ENCODE results near the gene DLG1.

Gene DLG1
- total RNA-seq = 96.0 to 126 (median 103) reads per million in 4 donors

DNA sequence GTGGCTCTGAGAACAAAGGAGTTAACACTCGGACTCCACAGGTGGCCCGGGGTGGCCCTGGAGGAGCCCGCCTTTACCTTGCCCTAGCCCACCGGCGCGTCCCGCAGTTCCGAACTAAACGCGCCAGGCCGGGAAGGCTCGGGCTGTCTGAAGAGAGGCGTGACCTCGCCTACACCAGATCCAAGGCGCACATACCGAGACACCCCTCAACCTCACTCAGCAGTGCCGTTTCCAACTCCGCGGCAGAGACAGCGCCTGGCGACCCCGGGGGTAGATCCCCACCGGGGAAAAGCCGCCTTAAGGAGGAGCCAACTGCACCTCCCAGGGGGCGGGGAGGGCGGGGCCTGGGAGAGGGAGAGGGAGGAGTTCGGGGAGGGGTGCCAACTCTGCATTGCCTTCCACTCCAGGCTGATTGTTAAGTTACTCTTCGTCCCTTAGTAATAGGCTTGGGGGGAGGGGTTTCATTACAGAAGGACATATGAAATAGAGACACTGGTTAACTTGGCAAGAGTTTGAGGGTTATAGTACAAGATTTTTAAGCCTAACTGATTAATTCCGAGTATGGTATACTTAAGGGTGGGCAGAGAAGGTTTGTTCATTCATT is at the start of gene DLG1:
Gene DLG1 (minus strand): TSS at position 272 of the 604 bp plus-strand sequence. CDS start 1,408 bp downstream, outside the sequence.
- DNase-seq = peak; percentile 66 to 86 (median 74)

DNA sequence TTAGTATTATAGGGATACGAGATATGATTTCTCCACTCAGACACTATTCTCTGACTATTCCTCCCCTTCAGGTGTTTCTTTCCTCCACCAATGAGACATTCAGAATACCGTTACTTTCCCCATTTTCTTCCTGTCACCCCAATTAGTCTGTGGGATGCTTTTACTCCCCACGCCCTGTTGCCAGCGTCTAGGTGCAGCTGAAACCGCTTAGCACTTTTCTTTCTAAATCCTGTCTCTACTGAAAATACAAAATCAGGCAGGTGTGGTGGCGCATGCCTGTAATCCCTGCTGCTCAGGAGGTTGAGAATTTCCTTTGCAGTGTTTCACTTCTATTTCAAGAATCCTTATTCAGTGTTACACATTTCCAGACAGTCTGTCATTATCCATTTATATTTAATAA is 49.6 kb upstream of the DLG1 start:
- no peak for DNase-seq

DNA sequence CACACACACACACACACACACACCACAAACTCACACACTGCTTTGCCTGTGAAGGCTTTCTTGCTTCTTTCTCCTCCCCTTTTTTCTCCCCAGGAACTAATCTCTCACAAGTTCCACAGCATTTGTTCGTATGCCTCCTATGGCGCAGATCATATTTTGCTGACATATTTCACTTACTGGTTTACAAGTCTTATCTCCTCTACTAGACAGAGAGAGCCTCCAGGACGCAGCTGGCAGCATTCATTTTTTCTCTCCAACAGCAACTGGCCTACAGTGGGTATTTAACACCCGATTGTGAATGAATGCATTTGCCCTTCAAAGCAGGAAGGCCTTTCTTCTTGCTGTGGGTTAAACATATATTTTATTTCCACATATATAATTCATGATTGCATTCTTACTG is 47.0 kb upstream of the DLG1 start:
- DNase-seq = no peak

DNA sequence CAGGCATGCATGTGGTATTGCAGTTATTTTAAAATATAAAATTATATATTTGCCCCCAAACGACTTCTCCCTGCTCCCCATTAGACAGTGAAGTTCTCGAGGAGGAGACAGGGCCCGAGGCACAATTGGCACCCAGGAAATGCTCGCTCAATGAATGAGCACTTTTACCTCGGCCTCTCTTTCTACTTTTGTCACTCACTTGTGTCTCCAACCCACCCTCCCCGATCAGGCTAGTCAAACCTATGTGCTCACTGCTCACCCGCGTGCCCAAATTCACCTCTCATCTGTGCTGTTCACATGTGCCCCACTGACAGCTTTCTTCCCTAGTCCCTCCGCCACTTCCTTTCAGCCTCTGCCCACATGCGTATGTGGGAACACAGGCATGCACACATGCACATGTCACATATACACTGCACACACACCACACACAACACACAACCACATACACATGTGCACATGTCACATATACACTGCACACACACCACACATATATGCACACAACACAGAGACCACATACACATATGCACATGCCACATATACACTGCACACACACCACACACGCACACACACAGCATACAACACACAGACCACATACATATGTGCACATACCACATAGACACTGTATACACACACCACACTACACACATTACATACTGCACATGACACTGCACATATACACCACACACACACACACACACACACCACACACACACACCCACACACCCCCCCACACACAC is 46.3 kb upstream of the DLG1 start:
- DNase-seq = no peak

DNA sequence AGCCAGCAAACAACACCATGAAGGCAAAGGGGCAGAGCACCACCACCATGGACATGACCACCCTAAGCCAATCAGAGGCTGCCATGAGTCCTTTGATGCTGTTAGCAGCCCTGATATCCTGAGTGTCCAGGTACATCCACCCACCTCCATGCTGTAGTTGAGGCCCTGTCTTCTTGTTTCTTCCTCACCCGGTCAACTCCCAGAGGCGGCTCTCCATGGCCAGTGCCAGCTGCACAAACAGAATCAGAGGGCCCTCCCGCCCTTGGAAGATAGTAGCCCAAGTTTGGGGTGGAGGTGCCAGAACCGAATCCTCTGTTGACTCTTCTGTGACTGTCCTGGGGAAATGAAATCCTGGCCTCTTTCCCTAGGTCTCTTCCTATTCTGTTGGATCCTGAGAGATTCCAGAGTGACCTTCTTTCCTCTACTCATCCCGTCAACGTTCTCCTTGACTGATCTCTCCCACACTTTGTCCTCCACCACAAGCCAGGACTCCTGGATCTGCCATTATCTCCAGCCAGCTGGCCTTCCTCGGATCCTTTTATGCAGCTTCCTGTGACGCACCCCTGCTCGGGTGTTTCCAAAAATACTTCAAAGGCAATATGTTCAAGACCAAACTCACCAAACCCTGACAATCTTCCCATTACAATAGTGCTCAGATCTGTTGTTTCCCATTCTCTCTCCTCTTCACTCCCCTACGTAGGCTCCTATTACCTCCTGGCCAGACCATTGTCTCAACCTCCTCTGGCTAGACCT is 45.4 kb upstream of the DLG1 start:
- DNase-seq = no peak

DNA sequence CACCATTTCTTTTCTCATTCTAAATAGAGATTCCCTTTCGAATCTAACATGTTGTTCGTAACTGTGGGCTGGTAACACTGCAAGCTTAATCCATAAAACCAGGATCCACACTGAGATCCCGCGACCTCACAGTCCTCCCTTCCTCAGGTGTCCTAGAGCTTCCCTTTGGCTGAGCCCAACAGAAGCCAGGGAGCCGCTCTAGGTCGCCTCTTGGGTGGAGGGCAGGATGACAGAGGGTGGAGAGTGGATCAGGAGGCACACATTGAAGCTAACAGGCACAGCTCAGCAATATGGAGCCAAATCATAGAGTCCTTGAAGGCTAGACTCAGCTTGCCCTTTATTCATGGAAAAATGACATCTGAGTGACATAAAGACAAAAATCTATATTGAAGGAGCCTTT is 44.7 kb upstream of the DLG1 start:
- no peak for DNase-seq

DNA sequence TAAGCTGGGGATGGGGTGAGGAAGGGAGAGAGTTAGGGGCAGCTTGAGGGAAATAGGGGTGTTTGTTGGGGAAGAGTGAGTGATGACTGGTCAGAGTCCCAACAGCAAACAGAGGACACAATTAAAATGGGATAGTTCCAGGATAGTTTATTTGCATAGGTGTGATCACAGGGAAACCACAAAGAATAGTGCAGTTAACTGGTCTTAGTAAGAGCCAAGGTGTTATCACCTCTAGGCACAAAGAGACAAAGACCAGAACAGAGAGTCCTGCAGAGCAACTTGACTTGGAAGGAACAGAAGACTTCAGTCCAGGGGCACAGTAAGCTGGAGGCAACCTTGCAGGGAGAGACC is 42.1 kb upstream of the DLG1 start:
- DNase-seq = no peak

DNA sequence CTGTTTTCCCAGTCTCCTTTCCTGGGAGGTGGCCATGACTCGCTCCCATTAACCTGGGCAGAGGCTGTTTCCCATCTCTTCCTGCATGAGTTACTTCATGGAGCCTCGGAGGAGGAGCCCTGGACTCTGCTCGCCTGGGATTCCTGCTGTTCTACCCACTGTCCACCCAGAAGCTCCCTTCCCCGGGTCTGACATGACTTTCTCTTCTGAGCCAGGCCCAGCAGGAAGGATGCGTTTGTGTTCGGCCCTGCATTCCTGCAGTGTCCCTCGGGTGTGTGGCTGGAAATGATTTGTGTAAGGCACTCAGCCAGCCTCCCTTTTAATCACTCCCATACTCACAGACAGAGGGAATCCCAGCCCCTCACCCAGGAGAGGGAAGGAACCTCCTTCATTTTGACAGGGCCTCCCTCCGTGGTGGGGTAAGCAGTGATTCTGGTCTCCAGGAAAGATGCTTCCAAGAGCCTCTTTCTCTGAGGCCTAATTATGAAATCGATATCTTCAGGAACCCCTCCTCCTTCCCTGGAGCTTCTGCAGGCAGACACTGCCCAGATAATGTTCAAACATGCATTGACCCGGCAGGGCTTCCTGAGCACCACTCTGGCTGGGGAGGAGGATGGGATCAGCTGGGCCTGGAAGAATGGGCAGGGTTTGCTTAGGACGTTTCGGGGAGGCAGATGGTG is 41.6 kb upstream of the DLG1 start:
- no peak for DNase-seq

DNA sequence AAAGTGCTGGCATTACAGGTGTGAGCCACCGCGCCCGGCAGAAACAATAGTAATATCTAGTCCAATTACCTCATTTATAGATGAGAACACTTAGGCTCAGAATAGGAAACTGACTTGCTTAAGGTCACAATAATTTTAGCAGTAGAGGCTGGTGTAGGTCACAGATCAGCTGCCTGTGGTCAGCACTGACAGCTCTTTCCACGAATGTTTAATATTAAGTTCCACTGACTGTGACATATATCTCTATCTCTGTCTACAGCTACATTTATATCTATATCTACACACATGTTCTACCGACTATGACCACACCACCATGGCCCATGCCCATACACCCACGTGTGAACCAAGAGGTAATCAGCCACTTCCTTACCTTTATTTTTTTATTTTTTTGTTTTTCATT is 40.2 kb upstream of the DLG1 start:
- DNase-seq = no peak

DNA sequence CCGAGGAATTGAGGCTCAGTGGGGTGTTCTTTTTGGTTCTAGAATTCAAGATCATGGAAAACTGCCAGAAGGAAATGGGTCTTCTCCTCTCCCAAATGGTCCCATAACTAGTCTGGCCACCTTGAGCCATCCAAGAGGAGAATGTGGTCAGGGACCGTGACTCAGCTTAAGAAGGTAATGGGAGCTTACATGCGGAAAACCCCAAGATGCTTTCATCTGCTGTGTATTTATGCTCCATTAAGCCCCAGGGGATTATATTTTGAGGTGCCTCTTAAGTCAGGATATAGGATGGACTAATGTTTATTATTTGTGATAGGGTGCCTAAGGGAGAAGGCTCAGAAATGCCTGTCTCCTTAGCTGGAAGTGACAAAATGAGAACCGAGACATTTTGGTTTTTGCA is 39.2 kb upstream of the DLG1 start:
- no peak for DNase-seq

DNA sequence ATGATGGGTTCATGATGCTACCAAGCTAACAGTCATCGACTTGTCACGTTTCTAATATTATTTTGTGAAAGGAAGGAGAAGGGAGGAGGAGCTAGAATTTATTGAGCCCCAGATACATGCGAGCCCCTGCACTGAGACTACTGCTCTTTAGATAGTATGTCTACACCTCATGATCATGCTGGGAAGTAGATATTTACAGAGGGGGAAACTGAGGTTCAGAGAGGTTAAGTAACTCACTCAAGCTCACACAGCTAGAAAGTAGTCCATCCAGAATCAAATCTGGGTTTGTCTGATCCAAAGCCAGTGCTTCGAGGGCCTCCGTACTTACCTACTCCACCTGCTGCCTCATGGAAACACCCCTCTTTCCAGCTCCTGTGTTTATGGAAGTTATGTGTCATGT is 38.8 kb upstream of the DLG1 start:
- no peak for DNase-seq

DNA sequence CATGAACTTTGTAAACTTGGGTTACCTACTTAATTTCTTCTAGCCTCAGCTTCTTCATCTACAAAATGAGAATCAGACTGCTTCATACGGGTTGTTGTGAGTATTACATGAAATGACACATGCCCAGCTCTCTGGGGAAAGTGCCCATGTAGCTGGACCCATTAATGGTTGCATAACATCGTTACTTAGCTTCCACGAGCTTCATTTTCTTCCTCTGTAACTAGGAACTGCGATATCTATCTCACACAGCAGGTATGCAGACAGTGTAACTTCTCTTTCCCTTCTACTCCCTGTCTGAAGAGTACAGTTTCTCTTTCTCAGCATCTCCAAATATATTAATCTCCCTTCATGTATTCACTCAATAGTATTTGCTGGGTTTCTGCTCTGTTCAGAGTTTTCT is 37.9 kb upstream of the DLG1 start:
- no peak for DNase-seq

DNA sequence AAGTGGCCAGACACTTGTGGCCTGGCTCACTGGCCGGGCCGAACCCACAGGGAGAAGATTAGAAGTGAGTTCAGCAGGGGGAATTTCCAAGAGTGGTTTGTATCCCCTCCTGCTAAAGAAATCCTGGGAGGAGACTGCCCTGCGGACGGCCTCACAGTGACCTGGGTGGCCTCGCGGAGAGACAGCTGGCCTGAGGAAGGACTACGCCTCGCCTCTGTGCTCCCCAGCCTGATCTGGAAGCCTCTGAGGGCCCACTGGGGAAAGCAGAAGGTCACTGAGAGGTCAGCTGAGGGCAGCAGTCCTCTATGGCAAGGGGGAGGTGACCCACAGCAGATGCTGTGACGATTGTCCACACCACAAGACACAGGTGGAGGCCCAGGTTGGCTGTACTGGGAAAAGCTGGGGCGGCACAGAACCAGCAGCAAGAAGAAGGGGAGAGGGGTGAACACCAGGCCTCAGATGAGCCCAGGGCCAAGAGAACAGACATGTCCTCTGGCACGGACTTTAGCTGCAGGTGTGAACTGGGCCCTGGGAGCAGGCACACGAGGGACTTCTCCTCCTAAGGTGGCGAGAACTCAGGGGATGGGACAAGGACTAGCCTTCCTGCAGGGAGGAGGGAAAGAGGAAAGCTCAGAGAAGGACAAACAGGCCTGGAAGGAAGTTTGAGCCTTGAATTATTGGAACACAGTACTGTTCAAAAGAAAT is 37.2 kb upstream of the DLG1 start:
- no peak for DNase-seq

DNA sequence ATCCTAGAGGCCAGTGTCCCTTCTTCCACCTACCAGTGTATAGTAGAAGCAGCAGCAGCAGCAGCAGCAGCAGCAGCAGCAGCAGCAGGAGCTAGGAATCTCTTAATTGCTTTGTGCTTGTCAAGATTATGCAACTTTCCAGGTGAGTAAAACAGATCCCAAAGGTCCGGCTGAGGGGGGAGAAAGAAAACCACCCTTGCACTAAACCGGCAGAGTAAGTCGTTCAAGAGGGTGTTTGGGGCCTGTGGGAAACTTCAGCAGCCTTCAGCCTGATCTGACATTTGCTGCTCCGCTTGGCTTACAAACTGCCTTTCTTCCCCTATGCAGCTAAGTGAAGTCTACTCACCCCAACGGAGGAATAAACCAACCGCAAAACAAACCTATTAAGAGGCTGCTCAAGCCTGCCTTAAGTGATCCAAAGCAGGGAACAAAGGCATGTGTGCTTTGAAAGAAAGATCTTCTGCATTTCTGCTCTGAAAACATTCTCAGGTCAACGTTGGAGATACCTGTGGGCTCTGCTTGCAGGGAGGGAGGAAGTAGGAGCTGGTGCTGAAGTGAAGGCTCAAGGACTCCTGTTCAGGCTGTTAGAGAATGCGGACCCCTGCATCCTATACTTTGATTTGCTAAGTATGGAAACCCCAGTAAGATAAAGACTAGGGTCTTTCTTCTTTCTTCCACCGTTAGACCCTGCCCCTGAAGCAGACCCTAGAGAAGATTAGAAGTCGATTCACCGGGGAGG is 35.7 kb upstream of the DLG1 start:
- no peak for DNase-seq

DNA sequence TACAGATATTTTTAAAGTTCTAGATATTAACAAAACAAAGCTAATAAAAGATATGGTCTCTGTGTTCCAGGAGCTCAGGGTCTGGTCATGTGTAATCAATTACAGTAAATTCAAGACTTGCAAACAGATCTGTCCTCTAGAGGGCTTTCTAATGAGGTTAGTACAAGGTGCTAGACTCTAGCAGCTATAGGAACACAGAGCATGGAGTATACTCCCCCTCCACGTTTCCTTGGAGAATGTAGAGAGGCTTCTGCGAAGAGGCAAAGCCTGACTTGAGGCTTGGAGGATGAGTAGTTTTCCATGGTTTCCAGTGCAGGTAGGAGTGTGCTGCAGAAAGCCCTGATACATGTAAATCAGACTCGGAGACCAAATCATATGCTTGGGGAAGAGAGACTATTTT is 32.7 kb upstream of the DLG1 start:
- DNase-seq = no peak

DNA sequence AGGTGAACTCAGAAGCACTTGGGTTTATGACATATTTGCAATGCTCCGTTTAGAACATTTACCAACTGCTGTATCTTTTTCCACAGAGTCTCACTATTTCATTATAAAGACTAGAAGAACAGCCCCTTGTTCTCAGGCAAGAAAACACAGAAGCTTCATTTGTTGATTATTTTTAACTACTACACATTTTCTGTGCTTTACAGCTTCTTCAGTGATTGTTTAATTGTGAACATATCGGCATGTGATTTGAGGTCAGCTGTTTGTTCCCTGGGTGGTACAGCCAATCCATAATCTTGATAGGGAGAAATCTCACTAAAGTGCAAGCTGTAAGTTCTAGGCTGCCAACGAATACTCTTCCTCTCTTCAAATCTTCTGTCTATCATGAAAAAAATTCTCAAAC is 31.0 kb upstream of the DLG1 start:
- no peak for DNase-seq

DNA sequence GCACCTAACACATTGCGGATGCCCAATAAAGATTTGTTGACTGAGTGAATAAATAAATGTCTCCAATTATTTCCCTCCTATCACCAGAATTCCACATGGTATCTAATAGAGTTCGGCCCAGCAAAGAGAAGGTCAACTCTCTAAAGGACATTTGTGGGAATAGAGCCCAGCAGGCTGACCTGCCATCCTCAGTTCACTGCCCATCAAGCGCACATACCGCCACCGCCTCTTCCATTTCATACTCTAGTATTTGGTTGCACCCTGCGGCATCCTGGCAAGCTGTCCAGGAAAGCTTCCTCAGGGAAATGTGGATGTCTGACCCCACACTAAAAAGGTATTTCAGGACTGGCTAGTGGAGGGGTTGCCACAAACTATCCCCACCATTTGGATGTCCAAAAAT is 29.8 kb upstream of the DLG1 start:
- DNase-seq = no peak

DNA sequence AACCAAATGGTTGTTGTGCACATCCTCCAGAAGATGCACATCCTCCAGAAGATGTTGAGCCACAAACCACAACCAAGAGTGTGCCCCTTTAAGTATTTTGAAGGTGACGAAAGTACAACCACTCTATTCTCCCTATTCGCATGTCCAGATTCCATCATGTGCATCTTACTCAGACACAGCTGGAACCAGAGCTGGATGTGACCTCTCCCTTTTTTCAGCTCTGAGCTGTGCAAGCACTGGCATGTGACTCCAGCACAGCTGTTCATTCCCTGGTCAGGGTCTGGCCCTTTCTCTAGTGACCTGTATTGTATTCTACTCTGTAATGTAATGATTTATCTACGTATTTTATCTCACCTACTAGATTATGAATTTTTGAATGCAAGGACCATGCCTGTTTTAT is 29.3 kb upstream of the DLG1 start:
- DNase-seq = no peak

DNA sequence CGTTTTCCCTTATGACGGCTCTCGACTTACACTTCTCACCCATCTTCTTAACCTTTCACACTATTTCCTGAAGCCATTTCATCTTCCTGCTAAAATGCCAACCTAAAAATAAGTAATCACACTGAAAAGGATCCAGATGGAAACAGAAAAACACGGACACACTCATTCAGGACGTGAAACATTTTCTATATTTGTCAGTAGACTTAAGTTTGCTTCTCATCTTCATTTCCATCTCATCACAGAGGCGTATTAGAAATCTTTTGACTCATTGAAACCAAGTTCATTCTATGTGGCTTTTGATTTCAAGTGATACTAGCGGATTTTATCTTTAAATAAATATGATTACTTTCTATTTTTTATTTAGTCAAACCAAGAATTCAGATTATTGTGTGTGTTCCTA is 27.4 kb upstream of the DLG1 start:
- DNase-seq = peak in 1 of 5 donors; percentile 18

DNA sequence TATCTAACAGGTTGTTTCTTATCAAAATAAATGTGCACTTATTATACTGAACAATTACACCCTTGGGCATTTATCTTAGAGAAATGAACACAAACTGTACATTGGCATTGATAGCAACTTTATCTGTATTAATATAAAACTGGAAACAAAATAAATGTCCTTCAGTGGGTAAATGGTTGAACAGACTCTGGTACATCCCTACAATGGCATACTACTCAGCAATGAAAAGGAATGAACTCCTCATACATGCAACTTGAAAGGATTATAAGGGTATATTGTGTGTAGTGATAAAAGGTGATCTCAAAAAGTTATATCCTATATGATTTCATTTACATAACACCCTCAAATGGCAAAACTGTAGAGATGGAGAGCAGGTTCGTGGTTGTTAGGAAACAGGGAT is 23.7 kb upstream of the DLG1 start:
- DNase-seq = no peak

DNA sequence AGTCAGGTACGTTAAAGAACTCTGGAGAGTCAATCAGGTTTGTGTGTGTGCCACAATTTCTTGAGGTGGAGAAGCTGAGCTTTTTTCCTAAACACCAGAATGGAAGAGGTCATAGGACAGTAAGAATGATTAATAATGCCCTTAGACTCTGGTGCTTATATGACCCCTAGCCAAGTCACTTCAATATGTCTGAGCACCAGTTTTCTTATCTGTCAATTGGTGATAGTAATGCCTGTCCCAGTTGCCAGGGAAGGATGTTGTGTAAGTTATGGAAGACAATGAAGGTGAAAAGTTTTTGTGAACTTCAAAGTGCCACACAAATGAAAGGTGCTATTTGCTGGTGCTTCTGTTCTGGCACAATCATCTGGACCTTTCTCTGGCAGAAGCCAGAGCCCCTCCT is 22.2 kb upstream of the DLG1 start:
- no peak for DNase-seq

Data from T-helper 1 cell (primary cell).